HG02623 (cell line): ENCODE measurements around the gene WDR62.
"Not testable (repeated sequence)": the region's sequence is repeated elsewhere in the genome, so short reads cannot be mapped to it uniquely, and the experiment has no call there.

Experiments used
- ATAC-seq: cut with Tn5 transposase; IDR thresholded peaks from one replicate; pipeline ENCODE4 v1.9.1; 2021; ENCODE audit warnings: moderate library complexity; ENCODE audit not compliant: unreplicated experiment

WDR62 gene

GRCh38 chr19:36032251-36033104, 22.2 kb upstream of the WDR62 start, which contains the start of gene CLIP3:
CLIP3 (minus strand) TSS chr19:36032873; CDS start chr19:36032357, 516 bp downstream.
- no peak for ATAC-seq

DNA sequence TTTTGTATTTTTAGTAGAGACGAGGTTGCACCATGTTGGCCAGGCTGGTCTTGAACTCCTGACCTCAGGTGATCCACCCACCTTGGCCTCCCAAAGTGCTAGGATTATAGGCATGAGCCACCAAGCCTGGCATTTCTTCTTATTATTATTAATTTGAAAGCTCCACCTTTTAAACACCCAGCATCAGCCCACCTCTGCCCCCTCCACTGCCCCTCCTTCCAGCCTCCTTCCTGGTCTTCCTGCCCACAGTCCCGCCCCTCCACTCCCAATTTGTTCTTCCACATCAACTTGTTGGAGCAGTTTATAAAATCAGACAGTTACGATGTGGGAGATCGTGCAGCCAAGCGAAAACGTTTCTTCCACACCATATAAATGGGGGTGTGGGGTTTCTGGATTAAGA, 14.2 kb upstream of the WDR62 start:
- no peak for ATAC-seq

GRCh38 chr19:36041092-36041491, 13.6 kb upstream of the WDR62 start:
- not testable (repeated sequence) for ATAC-seq

- ATAC-seq = no peak
Observed at GRCh38 chr19:36041831-36042230, 12.9 kb upstream of the WDR62 start.

- ATAC-seq = no peak
Observed at GRCh38 chr19:36043952-36044351, 10.7 kb upstream of the WDR62 start.

- ATAC-seq = no peak
Observed at GRCh38 chr19:36046443-36047050, 8.2 kb upstream of the WDR62 start.

- no peak for ATAC-seq
Observed at GRCh38 chr19:36047835-36048234, 6.9 kb upstream of the WDR62 start.

- no peak for ATAC-seq
Observed at GRCh38 chr19:36049080-36049698, 5.5 kb upstream of the WDR62 start.

DNA sequence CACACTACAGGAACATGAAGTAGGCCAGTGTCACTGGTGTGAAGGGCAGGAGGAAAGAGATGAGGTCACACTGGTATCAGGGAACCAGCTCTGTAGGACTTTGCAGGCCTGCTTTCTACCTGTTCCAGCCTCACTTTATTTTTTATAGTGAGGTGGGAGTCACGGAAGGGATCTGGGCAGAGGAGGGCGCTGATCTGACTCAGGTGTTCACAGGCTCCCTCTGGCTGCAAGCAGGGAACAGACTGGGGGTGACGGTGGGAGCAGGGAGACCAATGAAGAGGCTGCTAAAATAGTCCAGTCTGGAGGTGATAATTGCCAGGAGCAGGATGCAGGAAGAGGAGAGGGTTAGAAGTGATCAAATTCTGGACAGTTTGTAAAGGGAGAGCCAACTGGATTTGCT, 3.5 kb upstream of the WDR62 start:
- no peak for ATAC-seq

DNA sequence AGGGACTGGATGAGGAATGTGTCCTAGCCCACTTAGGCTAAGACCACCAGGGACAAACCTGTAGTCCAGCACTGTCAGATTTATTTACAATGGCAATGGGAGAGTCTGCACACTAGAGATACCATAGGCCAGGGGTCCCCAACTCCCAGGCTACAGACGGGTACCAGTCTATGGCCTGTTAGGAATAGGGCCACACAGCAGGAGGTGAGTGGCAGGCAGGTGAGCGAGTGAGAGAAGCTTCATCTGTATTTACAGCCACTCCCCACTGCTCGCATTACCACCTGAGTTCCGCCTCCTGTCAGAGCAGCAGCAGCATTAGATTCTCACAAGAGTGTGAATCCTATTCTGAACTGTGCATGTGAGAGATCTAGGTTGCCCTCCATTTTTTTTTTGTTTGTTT, 3.1 kb upstream of the WDR62 start:
- ATAC-seq = no peak

GRCh38 chr19:36054119-36054732, 471 bp upstream of the WDR62 start, which contains the start of gene THAP8:
THAP8 (minus strand) TSS chr19:36054285; CDS start chr19:36054217, 68 bp downstream.
- peak; percentile 72 for ATAC-seq

- ATAC-seq = no peak
Observed at GRCh38 chr19:36058481-36059179, 3.9 kb downstream of the WDR62 start.

- no peak for ATAC-seq
Observed at GRCh38 chr19:36059180-36059910, 4.6 kb downstream of the WDR62 start.

- ATAC-seq = no peak
Observed at GRCh38 chr19:36060430-36060829, 5.7 kb downstream of the WDR62 start.

DNA sequence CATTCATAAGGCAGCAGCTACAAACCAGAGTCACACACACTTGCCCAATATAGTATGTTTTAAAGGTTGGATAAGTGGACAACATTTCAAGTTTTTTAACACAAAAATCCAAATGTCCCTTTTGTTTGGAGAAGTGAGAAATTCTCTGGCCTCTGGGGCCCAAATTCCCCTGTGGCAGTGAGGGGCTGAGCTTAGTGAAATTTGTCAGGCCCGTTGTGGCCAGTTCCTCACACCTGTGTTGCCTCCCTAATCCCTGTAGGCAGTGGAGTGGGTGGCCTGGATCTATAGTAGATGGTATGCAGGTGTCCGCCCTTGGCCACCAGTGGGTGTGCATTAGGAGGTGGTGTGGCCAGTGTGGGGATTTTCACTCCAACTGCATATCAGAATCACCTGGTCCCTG, 6.7 kb downstream of the WDR62 start:
- no peak for ATAC-seq

- no peak for ATAC-seq
Observed at GRCh38 chr19:36064826-36065225, 10.1 kb downstream of the WDR62 start.

DNA sequence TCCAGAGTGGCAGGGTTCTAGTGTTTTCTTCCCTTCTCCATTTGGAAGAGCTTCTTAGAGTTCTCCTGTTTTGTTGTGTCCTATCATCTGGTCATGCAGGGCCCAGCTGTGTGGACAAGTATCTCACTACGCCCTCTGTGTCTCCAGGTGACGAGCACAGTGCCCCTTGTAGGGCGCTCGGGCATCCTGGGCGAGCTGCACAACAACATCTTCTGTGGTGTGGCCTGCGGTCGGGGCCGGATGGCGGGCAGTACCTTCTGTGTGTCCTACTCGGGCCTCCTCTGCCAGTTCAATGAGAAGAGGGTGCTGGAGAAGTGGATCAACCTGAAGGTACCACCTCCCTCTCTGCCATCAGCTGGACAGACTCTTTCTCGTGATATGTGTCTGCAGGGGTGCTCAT, 13.0 kb downstream of the WDR62 start:
- no peak for ATAC-seq

DNA sequence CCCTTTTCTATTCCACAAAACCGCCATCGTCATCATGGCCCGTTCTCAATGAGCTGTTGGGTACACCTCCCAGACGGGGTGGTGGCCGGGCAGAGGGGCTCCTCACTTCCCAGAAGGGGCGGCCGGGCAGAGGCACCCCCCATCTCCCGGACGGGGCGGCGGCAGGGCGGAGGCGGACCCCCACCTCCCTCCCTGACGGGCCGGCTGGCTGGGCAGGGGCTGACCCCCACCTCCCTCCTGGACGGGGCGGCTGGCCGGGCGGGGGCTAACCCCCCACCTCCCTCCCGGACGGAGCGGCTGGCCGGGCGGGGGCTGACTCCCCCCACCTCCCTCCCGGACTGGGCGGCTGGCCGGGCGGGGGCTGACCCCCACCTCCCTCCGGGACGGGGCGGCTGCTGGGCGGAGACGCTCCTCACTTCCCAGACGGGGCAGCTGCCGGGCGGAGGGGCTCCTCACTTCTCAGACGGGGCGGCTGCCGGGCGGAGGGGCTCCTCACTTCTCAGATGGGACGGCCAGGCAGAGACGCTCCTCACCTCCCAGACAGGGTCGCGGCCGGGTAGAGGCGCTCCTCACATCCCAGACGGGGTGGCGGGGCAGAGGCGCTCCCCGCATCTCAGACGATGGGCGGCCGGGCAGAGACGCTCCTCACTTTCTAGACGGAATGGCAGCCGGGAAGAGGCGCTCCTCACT, 14.3 kb downstream of the WDR62 start:
- not testable (repeated sequence) for ATAC-seq

DNA sequence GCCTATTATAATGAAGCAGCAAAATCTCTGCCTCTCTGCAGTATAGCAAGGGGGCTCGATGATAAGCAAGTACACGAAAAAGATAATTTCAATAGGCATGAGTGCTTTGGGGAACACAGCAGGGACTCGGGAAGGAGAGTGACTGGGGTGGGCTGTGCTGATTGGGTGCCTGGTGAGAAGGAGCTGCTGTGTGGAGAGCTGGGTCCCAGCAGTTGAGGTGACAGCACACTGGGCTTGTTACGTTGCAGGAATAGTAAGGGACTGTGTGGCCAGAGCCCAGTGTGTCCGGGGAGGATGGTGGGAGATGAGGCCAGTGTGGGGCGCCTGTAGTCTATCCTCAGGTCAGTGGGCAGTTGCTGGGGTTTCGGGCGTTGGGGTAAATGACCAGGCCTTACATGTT, 17.4 kb downstream of the WDR62 start:
- ATAC-seq = no peak
